PC-3 (cell line): ENCODE data around the gene LMTK2. TPM values are rescaled to one million over a fixed set of nuclear protein-coding genes. Genes with fewer than 3 reads are reported as not detected.
A peak's percentile ranks its signal among the peaks of the same experiment; 100 is the strongest.

ENCODE experiments used
- ATAC-seq: fragments of 200-7000 bp; cut with Tn5 transposase; 2 replicates; pipeline ENCODE4 v1.9.1; 2020; ENCODE audit warnings: mild to moderate bottlenecking, moderate library complexity
- BruUV-seq: library from RNA; stranded (reverse); fragments of 400-500 nt; replicated peaks from 2 replicates; lab custom pipeline; 2021; lab: Mats Ljungman, UMichigan
- CTCF ChIA-PET: fragments of 300-600 bp; sonication (Branson Sonifier 250); formaldehyde crosslinking; loops from one replicate; lab custom pipeline; 2022; ENCODE audit warnings: antibody characterized with exemption; lab: Charles Lee
- POLR2A ChIA-PET: fragments of 300-600 bp; sonication (Branson Sonifier 250); formaldehyde crosslinking; loops from one replicate; lab custom pipeline; 2022; ENCODE audit warnings: antibody characterized with exemption; ENCODE audit not compliant: unreplicated experiment; lab: Charles Lee
- DNase-seq: peaks from one replicate; pipeline ENCODE4 v3.0.0-alpha.2; 2015
- H2AFZ ChIP-seq: fragments of 300-600 bp; sonication (generic); 2 replicates; pipeline ENCODE4 v1.6.0; 2016; ENCODE audit warnings: antibody characterized with exemption, low read length
- H3F3A ChIP-seq: fragments of 300-600 bp; sonication (generic); one replicate; pipeline ENCODE4 v1.6.0; 2017; ENCODE audit warnings: antibody characterized with exemption, low read length, control low read depth, mild to moderate bottlenecking; ENCODE audit not compliant: unreplicated experiment
- H3K27ac ChIP-seq: fragments of 300-600 bp; sonication (generic); 2 replicates; pipeline ENCODE4 v1.5.1; 2016; ENCODE audit warnings: mild to moderate bottlenecking, low read length
- H3K27me3 ChIP-seq: fragments of 300-600 bp; sonication (generic); 2 replicates; pipeline ENCODE4 v1.6.1; 2016; ENCODE audit warnings: low read length, mixed read lengths
- H3K36me3 ChIP-seq: fragments of 300-600 bp; sonication (generic); 2 replicates; pipeline ENCODE4 v1.6.1; 2016; ENCODE audit warnings: low read depth, mixed run types, low read length, mixed read lengths
- H3K4me1 ChIP-seq: fragments of 300-600 bp; sonication (generic); 2 replicates; pipeline ENCODE4 v1.5.1; 2016; ENCODE audit warnings: low read length; ENCODE audit not compliant: insufficient read depth
- H3K4me2 ChIP-seq: fragments of 300-600 bp; sonication (generic); 2 replicates; pipeline ENCODE4 v1.6.0; 2016; ENCODE audit warnings: low read length
- H3K4me3 ChIP-seq: fragments of 300-600 bp; sonication (generic); 2 replicates; pipeline ENCODE4 v1.5.1; 2016; ENCODE audit warnings: mild to moderate bottlenecking, low read length, mixed read lengths
- H3K79me2 ChIP-seq: fragments of 300-600 bp; sonication (generic); 2 replicates; pipeline ENCODE4 v1.6.1; 2017; ENCODE audit warnings: low read length, mixed read lengths
- H3K9ac ChIP-seq: fragments of 300-600 bp; sonication (generic); 2 replicates; pipeline ENCODE4 v1.6.0; 2016; ENCODE audit warnings: mild to moderate bottlenecking, low read length
- H3K9me2 ChIP-seq: fragments of 300-600 bp; sonication (generic); replicated peaks from 2 replicates; pipeline ENCODE4 v1.6.1; 2016; ENCODE audit warnings: mixed run types, low read length, mixed read lengths
- H3K9me3 ChIP-seq: fragments of 300-600 bp; sonication (generic); 2 replicates; pipeline ENCODE4 v1.6.1; 2016; ENCODE audit warnings: low read length, mixed read lengths
- H4K20me1 ChIP-seq: fragments of 300-600 bp; sonication (generic); 2 replicates; pipeline ENCODE4 v1.6.1; 2016; ENCODE audit warnings: low read length, mixed read lengths
- EZH2 ChIP-seq: fragments of 300-600 bp; sonication (generic); IDR thresholded peaks from one replicate; pipeline ENCODE4 v1.6.1; 2017; ENCODE audit warnings: antibody characterized with exemption, mild to moderate bottlenecking, low read length; ENCODE audit not compliant: unreplicated experiment
- EZH2phosphoT487 ChIP-seq: fragments of 300-600 bp; sonication (generic); IDR thresholded peaks from 2 replicates; pipeline ENCODE4 v1.6.1; 2018; ENCODE audit warnings: mild to moderate bottlenecking, antibody characterized with exemption, low read length, borderline replicate concordance
- intact Hi-C: fragments of 100-400 bp; cut with micrococcal nuclease; formaldehyde crosslinking; loops from 2 replicates; pipeline ENCODE4 v1.9.0; 2023
- total RNA-seq: library from RNA; depleted of rRNA; stranded (reverse); fragments of >200 nt; gene quantifications from 2 replicates; pipeline ENCODE4 v1.2.3, GENCODE V29; 2014
- TF ChIP-seq, protein P1 (sequence below): fragments of 300-600 bp; sonication (generic); conservative IDR thresholded peaks from 2 replicates; pipeline ENCODE4 v1.5.1; 2017; ENCODE audit warnings: antibody characterized with exemption, low read depth, mild to moderate bottlenecking, low read length

The LMTK2 gene
- total RNA-seq, 1 experiment from 2014 or later, result 9.0 TPM

- POLR2A ChIA-PET, result no interaction called here
- no peak overlapping the region for H3K4me2 ChIP-seq
- peaks cover 56% of the 10 kb centered on the region for H3K79me2 ChIP-seq
- H3K9ac ChIP-seq, result no peak overlapping the region
- ATAC-seq, result no peak
- H3K27ac ChIP-seq, result no peak overlapping the region
- no peaks in the 10 kb centered on the region for H3K9me2 ChIP-seq
- H3K9me3 ChIP-seq, result no peaks in the 10 kb centered on the region
- intact Hi-C loops, result no loop called here
- CTCF ChIA-PET, result no interaction called here
- H3K36me3 ChIP-seq, result no peaks in the 10 kb centered on the region
- peaks cover 6% of the 10 kb centered on the region; the same call in 1 of the 2 replicates for H4K20me1 ChIP-seq
- H3K4me1 ChIP-seq, result peaks cover 32% of the 10 kb centered on the region
- H3F3A ChIP-seq, result no peaks in the 10 kb centered on the region
- no TSS peak for BruUV-seq
- no peaks in the 10 kb centered on the region for H3K27me3 ChIP-seq
- no peak for DNase-seq
- TF ChIP-seq, protein P1, sequence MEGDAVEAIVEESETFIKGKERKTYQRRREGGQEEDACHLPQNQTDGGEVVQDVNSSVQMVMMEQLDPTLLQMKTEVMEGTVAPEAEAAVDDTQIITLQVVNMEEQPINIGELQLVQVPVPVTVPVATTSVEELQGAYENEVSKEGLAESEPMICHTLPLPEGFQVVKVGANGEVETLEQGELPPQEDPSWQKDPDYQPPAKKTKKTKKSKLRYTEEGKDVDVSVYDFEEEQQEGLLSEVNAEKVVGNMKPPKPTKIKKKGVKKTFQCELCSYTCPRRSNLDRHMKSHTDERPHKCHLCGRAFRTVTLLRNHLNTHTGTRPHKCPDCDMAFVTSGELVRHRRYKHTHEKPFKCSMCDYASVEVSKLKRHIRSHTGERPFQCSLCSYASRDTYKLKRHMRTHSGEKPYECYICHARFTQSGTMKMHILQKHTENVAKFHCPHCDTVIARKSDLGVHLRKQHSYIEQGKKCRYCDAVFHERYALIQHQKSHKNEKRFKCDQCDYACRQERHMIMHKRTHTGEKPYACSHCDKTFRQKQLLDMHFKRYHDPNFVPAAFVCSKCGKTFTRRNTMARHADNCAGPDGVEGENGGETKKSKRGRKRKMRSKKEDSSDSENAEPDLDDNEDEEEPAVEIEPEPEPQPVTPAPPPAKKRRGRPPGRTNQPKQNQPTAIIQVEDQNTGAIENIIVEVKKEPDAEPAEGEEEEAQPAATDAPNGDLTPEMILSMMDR, result no peak
- TF ChIP-seq EZH2 (no peak), EZH2phosphoT487 (no peak)
- no peak overlapping the region for H2AFZ ChIP-seq
- no peak overlapping the region for H3K4me3 ChIP-seq
Measured at GRCh38 chr7:98128346-98128745, 21.7 kb downstream of the LMTK2 start.

DNA sequence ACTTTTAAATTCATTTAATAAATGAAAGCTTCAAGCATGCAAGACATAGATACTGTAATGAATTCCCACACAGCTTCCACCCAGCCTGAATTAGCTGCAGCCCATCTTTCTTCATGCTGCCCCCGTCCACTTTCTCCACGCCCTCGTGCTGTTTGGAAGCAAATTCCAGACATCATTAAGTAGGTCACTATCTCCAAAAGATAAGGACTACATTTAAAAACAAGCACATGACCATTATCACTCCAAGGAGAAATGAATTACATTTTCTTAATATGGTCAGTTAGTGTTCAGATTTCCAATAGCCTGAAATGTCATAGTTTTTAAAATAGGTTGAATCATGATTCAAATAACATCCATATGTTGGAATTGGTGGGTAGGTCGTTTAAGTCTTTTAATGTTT, 24.3 kb downstream of the LMTK2 start:
- CTCF ChIA-PET, result interaction anchor here (0.7 kb wide), 1 partner anchor 108 kb away, joined by 4 read pairs; no protein-coding TSS in a partner anchor
- Histone ChIP-seq H2AFZ (no peak overlapping the region), H3K4me2 (peak overlapping the region; percentile 58), H3K79me2 (peaks cover 61% of the 10 kb centered on the region), H4K20me1 (peaks cover 13% of the 10 kb centered on the region; the same call in 1 of the 2 replicates), H3K4me3 (no peak overlapping the region), H3K9ac (no peak overlapping the region), H3K4me1 (peaks cover 57% of the 10 kb centered on the region), H3K9me2 (no peaks in the 10 kb centered on the region), H3K27ac (peak overlapping the region; percentile 64), H3F3A (no peaks in the 10 kb centered on the region), H3K27me3 (no peaks in the 10 kb centered on the region), H3K9me3 (no peaks in the 10 kb centered on the region), H3K36me3 (no peaks in the 10 kb centered on the region)
- POLR2A ChIA-PET, result no interaction called here
- no TSS peak for BruUV-seq
- DNase-seq, result no peak
- ATAC-seq, result no peak
- TF ChIP-seq, protein P1, result no peak
- TF ChIP-seq EZH2phosphoT487, result no peak
- no peak for TF ChIP-seq EZH2
- intact Hi-C loops, result no loop called here

DNA sequence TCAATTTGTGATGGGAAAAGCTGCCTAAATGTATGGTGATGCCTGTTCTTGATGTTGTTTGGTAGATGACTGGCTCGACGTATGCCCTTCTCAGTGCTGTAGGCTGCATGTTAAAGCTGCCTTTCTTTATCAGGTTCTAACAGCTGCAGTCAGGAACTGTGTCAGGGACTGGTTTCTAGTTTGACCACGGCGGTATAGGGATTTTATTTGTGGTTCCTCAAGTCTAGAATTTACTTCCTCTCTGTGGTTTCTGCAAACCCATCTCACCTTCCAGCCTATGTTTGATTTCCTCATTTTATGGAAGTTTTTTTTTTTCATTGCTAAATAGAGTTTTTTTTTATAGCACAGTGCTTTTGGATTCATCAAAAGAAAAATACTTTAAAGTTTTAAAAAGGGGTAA, 26.5 kb downstream of the LMTK2 start:
- H3K27me3 ChIP-seq, result no peaks in the 10 kb centered on the region
- TF ChIP-seq EZH2 (no peak), EZH2phosphoT487 (no peak)
- TF ChIP-seq, protein P1, result no peak
- peak; percentile 58 for ATAC-seq
- H3K27ac ChIP-seq, result peak overlapping the region; percentile 64
- ChIA-PET CTCF (interaction anchor here (0.6 to 0.7 kb wide), 3 partner anchors 14 to 35 kb away, joined by 3 to 7 read pairs (median 4); no protein-coding TSS in a partner anchor), POLR2A (interaction anchor here (0.5 to 0.6 kb wide), 2 partner anchors 15 to 27 kb away, joined by 3 to 5 read pairs; no protein-coding TSS in a partner anchor)
- BruUV-seq, result no TSS peak
- H3F3A ChIP-seq, result no peaks in the 10 kb centered on the region
- H3K4me2 ChIP-seq, result peak overlapping the region; percentile 58
- H3K4me3 ChIP-seq, result peak overlapping the region; percentile 16; the same call in 1 of the 2 replicates
- H3K36me3 ChIP-seq, result no peaks in the 10 kb centered on the region; the same call in 1 of the 2 replicates
- no peaks in the 10 kb centered on the region for H3K9me2 ChIP-seq
- intact Hi-C loops, result loop anchor here (1.0 to 2.0 kb wide), 4 partner anchors 14 to 31 kb away; partner anchors contain the start of gene LMTK2
- H4K20me1 ChIP-seq, result peaks cover 13% of the 10 kb centered on the region; the same call in 1 of the 2 replicates
- H3K9ac ChIP-seq, result no peak overlapping the region
- peaks cover 57% of the 10 kb centered on the region for H3K4me1 ChIP-seq
- peak; percentile 73 for DNase-seq
- peaks cover 43% of the 10 kb centered on the region for H3K79me2 ChIP-seq
- no peak overlapping the region for H2AFZ ChIP-seq
- no peaks in the 10 kb centered on the region for H3K9me3 ChIP-seq
